Keratinocyte (primary cell): ENCODE data around the gene NAA11. TPM values are rescaled to one million over a fixed set of nuclear protein-coding genes. Genes with fewer than 3 reads are reported as not detected.

Experiments
- DNase-seq: peaks from one replicate; pipeline ENCODE4 v3.0.0-alpha.2; 2011; ENCODE audit warnings: low read depth, missing footprints, low spot score
- FAIRE-seq: peaks from 2 replicates; lab custom pipeline; 2011; peaks lifted over from hg19 to GRCh38; lab: Jason Lieb, UNC
- H2AFZ ChIP-seq: 2 replicates; pipeline ENCODE4 v1.6.0; 2012; ENCODE audit warnings: low read length, control low read depth, inconsistent platforms; ENCODE audit not compliant: control insufficient read depth
- H3K27ac ChIP-seq: 2 replicates; pipeline ENCODE4 v1.5.1; 2011; ENCODE audit warnings: low read length; ENCODE audit not compliant: control insufficient read depth, insufficient read depth
- H3K27me3 ChIP-seq: 3 replicates; pipeline ENCODE4 v1.6.0; 2011; ENCODE audit warnings: low read length; ENCODE audit not compliant: control insufficient read depth, insufficient read depth; ENCODE audit errors: extremely low read depth
- H3K36me3 ChIP-seq, 2 experiments: 2 replicates in 1 of 2; 3 replicates in 1 of 2; pipeline ENCODE4 v1.5.1; 2011; ENCODE audit warnings: low read length in 2 of 2, mild to moderate bottlenecking in 1 of 2; ENCODE audit not compliant: control insufficient read depth in 2 of 2, insufficient read depth in 2 of 2; ENCODE audit errors: extremely low read depth in 1 of 2
- H3K4me1 ChIP-seq: 3 replicates; pipeline ENCODE4 v1.5.1; 2011; ENCODE audit warnings: low read length; ENCODE audit not compliant: control insufficient read depth, insufficient read depth; ENCODE audit errors: extremely low read depth
- H3K4me2 ChIP-seq: 3 replicates; pipeline ENCODE4 v1.6.0; 2011; ENCODE audit warnings: low read depth, low read length; ENCODE audit not compliant: control insufficient read depth, insufficient read depth; ENCODE audit errors: extremely low read depth
- H3K4me3 ChIP-seq, 3 experiments: fragments of 200-600 bp in 1 of 3; sonication (generic) in 1 of 3; 2 replicates in 2 of 3; 3 replicates in 1 of 3; pipeline ENCODE4 v1.5.1; 2011 to 2016; ENCODE audit warnings: low read length in 3 of 3, mild to moderate bottlenecking in 3 of 3, control low read depth in 2 of 3, inconsistent platforms in 1 of 3, low read depth in 1 of 3, mixed read lengths in 1 of 3, mixed run types in 1 of 3, moderate library complexity in 1 of 3; ENCODE audit not compliant: control insufficient read depth in 2 of 3, insufficient read depth in 2 of 3; ENCODE audit errors: extremely low read depth in 1 of 3
- H3K79me2 ChIP-seq: 2 replicates; pipeline ENCODE4 v1.6.0; 2012; ENCODE audit warnings: low read length; ENCODE audit not compliant: control insufficient read depth, insufficient read depth
- H3K9ac ChIP-seq: 3 replicates; pipeline ENCODE4 v1.6.0; 2011; ENCODE audit warnings: low read length; ENCODE audit not compliant: control insufficient read depth, insufficient read depth; ENCODE audit errors: extremely low read depth
- H3K9me1 ChIP-seq: 3 replicates; pipeline ENCODE4 v1.6.0; 2011; ENCODE audit warnings: low read length; ENCODE audit not compliant: control insufficient read depth, insufficient read depth; ENCODE audit errors: extremely low read depth
- H3K9me3 ChIP-seq: 2 replicates; pipeline ENCODE4 v1.5.1; 2012; ENCODE audit warnings: low read depth, low read length; ENCODE audit not compliant: control insufficient read depth
- H4K20me1 ChIP-seq: 3 replicates; pipeline ENCODE4 v1.6.0; 2011; ENCODE audit warnings: low read length; ENCODE audit not compliant: control insufficient read depth, insufficient read depth; ENCODE audit errors: extremely low read depth
- EZH2 ChIP-seq: IDR thresholded peaks from one replicate; pipeline ENCODE4 v1.6.1; 2012; ENCODE audit warnings: inconsistent platforms, mild to moderate bottlenecking, low read length, moderate library complexity
- dilution Hi-C: fragments of 300-500 bp; cut with MboI; formaldehyde crosslinking; loops from one replicate; pipeline ENCODE4 v1.7.0; 2020; ENCODE audit warnings: low sequenced_read_pairs; ENCODE audit not compliant: extremely low pct_ligation_motif_present
- polyA plus RNA-seq, 5 experiments: library from polyadenylated mRNA; depleted of rRNA in 3 of 5; stranded (reverse) in 3 of 5; stranded (forward) in 1 of 5; unstranded in 1 of 5; fragments of >200 nt; gene quantifications; 1 replicate in 1 of 5; 2 replicates in 3 of 5; 3 replicates in 1 of 5; pipeline versions ENCODE4 v1.2.1 to v1.2.3, GENCODE V29; 2011 to 2012; ENCODE audit warnings: missing spikeins in 2 of 5, low read depth in 1 of 5, low replicate concordance in 1 of 5
- TF ChIP-seq, protein P1 (sequence below), 3 experiments: IDR thresholded peaks in 1 of 3; conservative IDR thresholded peaks in 1 of 3; optimal IDR thresholded peaks in 1 of 3; 2 replicates in 2 of 3; 3 replicates in 1 of 3; pipeline versions ENCODE3 to v1.5.1; 2011; ENCODE audit warnings: low read length in 3 of 3, mild to moderate bottlenecking in 3 of 3, moderate library complexity in 2 of 3, control low read depth in 1 of 3, inconsistent platforms in 1 of 3; ENCODE audit not compliant: insufficient read depth in 2 of 3; ENCODE audit errors: extremely low read depth in 1 of 3

NAA11 gene
- polyA plus RNA-seq, 1 donor (not counting 4 experiments of a cell fraction or from before 2014, with no cell fraction given): not detected

DNA sequence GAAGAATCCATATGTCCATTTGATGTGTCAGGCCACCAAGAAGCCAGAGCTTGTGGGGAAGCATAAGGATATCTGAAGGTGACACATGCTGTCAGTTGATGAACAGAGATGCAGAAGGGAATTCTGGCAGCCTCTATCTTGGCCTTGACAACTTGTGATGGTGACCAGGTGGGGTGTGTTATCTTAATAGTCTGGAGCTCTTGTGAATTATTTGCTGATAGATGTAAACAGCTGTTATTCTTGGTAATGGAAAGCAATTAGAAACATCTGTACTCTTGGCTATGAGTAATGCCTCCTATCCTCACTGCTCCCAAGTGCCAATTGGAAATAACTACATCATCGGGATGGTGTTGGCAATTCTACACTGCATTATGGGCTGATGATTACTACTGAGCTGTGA is 51.9 kb downstream of the NAA11 start:
- dilution Hi-C loops: no loop called here
- Histone ChIP-seq H3K36me3 (no peaks in the 10 kb centered on the region), H3K27me3 (no peaks in the 10 kb centered on the region), H3K9ac (no peak overlapping the region), H3K4me1 (no peaks in the 10 kb centered on the region), H4K20me1 (no peaks in the 10 kb centered on the region), H3K9me1 (no peaks in the 10 kb centered on the region), H3K4me3 (no peak overlapping the region), H3K4me2 (no peak overlapping the region), H3K79me2 (no peaks in the 10 kb centered on the region), H3K27ac (no peak overlapping the region), H2AFZ (no peak overlapping the region), H3K9me3 (no peaks in the 10 kb centered on the region)
- TF ChIP-seq, protein P1, sequence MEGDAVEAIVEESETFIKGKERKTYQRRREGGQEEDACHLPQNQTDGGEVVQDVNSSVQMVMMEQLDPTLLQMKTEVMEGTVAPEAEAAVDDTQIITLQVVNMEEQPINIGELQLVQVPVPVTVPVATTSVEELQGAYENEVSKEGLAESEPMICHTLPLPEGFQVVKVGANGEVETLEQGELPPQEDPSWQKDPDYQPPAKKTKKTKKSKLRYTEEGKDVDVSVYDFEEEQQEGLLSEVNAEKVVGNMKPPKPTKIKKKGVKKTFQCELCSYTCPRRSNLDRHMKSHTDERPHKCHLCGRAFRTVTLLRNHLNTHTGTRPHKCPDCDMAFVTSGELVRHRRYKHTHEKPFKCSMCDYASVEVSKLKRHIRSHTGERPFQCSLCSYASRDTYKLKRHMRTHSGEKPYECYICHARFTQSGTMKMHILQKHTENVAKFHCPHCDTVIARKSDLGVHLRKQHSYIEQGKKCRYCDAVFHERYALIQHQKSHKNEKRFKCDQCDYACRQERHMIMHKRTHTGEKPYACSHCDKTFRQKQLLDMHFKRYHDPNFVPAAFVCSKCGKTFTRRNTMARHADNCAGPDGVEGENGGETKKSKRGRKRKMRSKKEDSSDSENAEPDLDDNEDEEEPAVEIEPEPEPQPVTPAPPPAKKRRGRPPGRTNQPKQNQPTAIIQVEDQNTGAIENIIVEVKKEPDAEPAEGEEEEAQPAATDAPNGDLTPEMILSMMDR (optimal IDR thresholded peaks at IDR 0.05 in 1 of 3, IDR thresholded peaks at IDR 0.05 in 1 of 3, conservative IDR thresholded peaks at IDR 0.05 in 1 of 3; ENCODE audit: extremely low read depth in 1 of 3, insufficient read depth in 2 of 3, low read length in 3 of 3): no peak
- no peak for TF ChIP-seq EZH2
- no peak for DNase-seq
- FAIRE-seq: no peak

DNA sequence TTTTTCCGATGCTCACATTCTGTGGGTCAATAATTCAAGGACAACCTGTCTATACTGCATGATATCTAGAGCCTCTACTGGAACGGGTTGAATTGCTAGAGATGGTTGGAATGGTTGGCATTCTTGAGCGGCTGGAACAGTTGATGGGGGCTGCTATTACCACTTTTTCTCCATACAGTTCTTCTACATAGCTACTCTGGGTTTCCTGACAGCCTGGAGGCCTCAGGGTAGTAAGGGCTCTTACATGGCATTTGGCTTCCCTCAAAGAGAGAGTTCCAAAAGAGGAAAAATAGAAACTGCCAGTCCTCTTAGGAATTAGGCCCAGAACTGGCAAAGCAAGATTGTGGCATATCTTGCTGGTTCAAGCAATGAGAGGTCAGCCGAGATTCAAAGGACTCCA is 53.1 kb downstream of the NAA11 start:
- H3K36me3 ChIP-seq: no peaks in the 10 kb centered on the region
- dilution Hi-C loops: no loop called here
- H3K79me2 ChIP-seq: no peaks in the 10 kb centered on the region
- H2AFZ ChIP-seq: no peak overlapping the region
- no peaks in the 10 kb centered on the region for H3K4me1 ChIP-seq
- no peak for DNase-seq
- no peak overlapping the region for H3K4me3 ChIP-seq
- H3K9me1 ChIP-seq: no peaks in the 10 kb centered on the region
- no peak overlapping the region for H3K27ac ChIP-seq
- no peaks in the 10 kb centered on the region for H3K9me3 ChIP-seq
- no peak overlapping the region for H3K9ac ChIP-seq
- H3K4me2 ChIP-seq: no peak overlapping the region
- no peaks in the 10 kb centered on the region for H3K27me3 ChIP-seq
- TF ChIP-seq EZH2: no peak
- TF ChIP-seq, protein P1 (optimal IDR thresholded peaks at IDR 0.05 in 1 of 3, IDR thresholded peaks at IDR 0.05 in 1 of 3, conservative IDR thresholded peaks at IDR 0.05 in 1 of 3; ENCODE audit: extremely low read depth in 1 of 3, insufficient read depth in 2 of 3, low read length in 3 of 3): no peak
- FAIRE-seq: no peak
- H4K20me1 ChIP-seq: no peaks in the 10 kb centered on the region
